ENCODE measurements around the gene ISM2.

ISM2 gene

GRCh38 chr14:77507762-77508161 lies 9.1 kb upstream of the ISM2 start:
- no peak for DNase-seq (ENCODE audit: low read depth)

GRCh38 chr14:77505031-77505430 lies 6.4 kb upstream of the ISM2 start:
- no peak for DNase-seq (ENCODE audit: low read depth)

- DNase-seq (ENCODE audit: low read depth) = no peak
Observed at GRCh38 chr14:77503138-77503537, 4.5 kb upstream of the ISM2 start.

- no peak for DNase-seq (ENCODE audit: low read depth)
Observed at GRCh38 chr14:77502109-77502782, 3.6 kb upstream of the ISM2 start.

- DNase-seq (ENCODE audit: low read depth) = no peak
Observed at GRCh38 chr14:77498984-77499527, 440 bp upstream of the ISM2 start.

- no peak for DNase-seq (ENCODE audit: low read depth)
Observed at GRCh38 chr14:77495334-77495733, 3.3 kb downstream of the ISM2 start.

- DNase-seq (ENCODE audit: low read depth) = no peak
Observed at GRCh38 chr14:77491056-77491455, 7.6 kb downstream of the ISM2 start.

GRCh38 chr14:77490347-77490986 lies 8.1 kb downstream of the ISM2 start:
- DNase-seq (ENCODE audit: low read depth) = no peak

GRCh38 chr14:77489041-77489440 lies 9.6 kb downstream of the ISM2 start:
- DNase-seq (ENCODE audit: low read depth) = no peak

- no peak for DNase-seq (ENCODE audit: low read depth)
Observed at GRCh38 chr14:77488558-77488957, 10.1 kb downstream of the ISM2 start.

- DNase-seq (ENCODE audit: low read depth) = no peak
Observed at GRCh38 chr14:77485901-77486678, 12.5 kb downstream of the ISM2 start.

GRCh38 chr14:77485256-77485655 lies 13.4 kb downstream of the ISM2 start:
- no peak for DNase-seq (ENCODE audit: low read depth)

GRCh38 chr14:77482422-77482821 lies 16.2 kb downstream of the ISM2 start:
- DNase-seq (ENCODE audit: low read depth) = no peak

GRCh38 chr14:77478796-77479195 lies 19.8 kb downstream of the ISM2 start:
- no peak for DNase-seq (ENCODE audit: low read depth)

- no peak for DNase-seq (ENCODE audit: low read depth)
Observed at GRCh38 chr14:77478029-77478428, 20.6 kb downstream of the ISM2 start.

- no peak for DNase-seq (ENCODE audit: low read depth)
Observed at GRCh38 chr14:77475432-77476115, 23.0 kb downstream of the ISM2 start.

- DNase-seq (ENCODE audit: low read depth) = no peak
Observed at GRCh38 chr14:77474479-77475177, 24.0 kb downstream of the ISM2 start.

GRCh38 chr14:77473921-77474320 lies 24.7 kb downstream of the ISM2 start:
- DNase-seq (ENCODE audit: low read depth) = no peak

- no peak for DNase-seq (ENCODE audit: low read depth)
Observed at GRCh38 chr14:77470224-77470870, 28.3 kb downstream of the ISM2 start.

GRCh38 chr14:77469539-77469938 lies 29.1 kb downstream of the ISM2 start:
- no peak for DNase-seq (ENCODE audit: low read depth)

- DNase-seq (ENCODE audit: low read depth) = no peak
Observed at GRCh38 chr14:77469067-77469505, 29.5 kb downstream of the ISM2 start.
